Head of caudate nucleus (tissue), 42 donors: ENCODE measurements around the gene TREH.

Experiments
- DNase-seq, 42 donors: peaks; one replicate each; pipeline versions ENCODE4 v3.0.0 to v3.0.0-alpha.2; 2020 to 2021; ENCODE audit warnings: mixed read lengths in 7 of 42
- intact Hi-C: fragments of 100-400 bp; cut with DNase I; formaldehyde crosslinking; loops from one replicate; pipeline ENCODE4 v1.15.0; 2022

The TREH gene

DNA sequence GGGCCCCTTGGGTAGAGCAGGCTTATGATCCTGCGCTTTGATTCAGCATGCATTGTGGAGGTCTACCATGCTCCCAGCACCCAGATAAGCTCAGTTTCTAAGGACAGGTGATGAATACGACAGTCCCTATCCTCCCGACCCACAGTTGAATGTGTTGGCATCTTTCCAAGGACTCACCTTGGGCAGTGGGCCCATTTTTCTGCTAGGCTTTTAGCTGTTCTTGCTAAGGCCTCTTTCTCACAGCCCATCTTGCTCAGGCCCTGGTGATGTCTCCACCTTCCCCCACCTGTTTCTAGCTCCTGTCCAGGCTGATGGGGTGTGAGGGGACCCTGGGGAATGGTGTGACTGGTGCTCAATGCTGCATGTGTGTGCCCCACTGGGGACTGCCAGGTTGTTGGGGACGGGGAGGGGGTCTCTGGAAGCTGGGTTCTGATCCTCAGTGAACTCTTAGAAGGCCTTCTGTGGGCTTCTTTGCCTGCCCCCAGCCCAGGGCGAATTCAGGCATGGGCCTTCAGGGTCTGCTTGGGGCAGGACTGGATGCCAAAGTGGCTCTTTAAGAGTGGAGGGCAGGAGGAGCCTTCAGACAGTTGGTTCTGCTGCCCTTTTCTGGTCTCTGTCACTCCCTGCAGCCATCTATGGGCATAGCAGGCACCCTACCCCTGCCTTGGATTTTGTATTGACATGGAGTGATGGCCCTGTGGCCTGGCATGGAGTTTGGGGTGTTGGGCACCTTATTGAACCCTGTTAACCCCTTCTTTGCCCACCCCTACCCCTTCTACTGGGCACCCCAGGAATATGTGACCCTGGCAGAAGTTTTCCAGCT lies 38.9 kb downstream of the TREH start:
- intact Hi-C loops, result no loop called here
- DNase-seq, result no peak

DNA sequence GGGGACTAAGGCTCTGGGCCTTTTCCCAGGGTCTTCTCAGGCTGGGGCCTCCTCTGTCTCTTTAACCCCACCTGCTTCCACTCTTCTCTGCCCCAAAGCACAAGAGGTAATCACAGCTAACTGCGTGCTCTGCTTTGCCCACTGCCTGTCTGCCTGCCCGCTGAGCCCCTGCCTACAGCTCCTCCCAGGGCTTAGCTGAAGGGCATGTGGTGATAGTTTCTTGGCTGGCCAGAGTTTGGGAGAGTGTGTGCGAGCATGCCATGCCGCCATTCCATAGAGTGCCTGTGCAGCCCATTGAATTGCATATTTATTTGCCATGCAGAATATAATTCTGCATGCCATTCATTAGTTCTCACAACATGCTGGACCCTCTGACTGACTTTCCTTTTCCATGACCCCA lies 39.6 kb downstream of the TREH start:
- DNase-seq, result no peak
- intact Hi-C loops, result no loop called here

DNA sequence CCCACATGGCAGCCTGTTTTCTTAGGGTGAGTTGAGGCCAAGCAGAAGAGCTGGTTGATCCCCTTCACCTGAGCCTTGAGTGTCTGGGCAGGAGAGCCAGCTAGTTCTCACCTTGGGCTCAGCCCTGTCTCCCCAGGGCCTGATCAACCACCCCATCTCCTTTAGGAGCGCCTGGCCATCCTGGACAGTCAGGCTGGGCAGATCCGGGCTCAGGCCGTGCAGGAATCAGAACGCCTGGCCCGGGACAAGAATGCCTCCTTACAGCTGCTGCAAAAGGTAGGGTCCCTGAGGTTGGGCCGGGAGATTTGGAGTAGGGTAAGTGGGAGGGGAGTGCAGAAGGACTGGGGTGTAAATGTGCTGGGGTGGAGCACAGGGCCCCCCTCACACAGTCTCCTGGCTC lies 40.7 kb downstream of the TREH start:
- intact Hi-C loops, result no loop called here
- DNase-seq, result no peak

DNA sequence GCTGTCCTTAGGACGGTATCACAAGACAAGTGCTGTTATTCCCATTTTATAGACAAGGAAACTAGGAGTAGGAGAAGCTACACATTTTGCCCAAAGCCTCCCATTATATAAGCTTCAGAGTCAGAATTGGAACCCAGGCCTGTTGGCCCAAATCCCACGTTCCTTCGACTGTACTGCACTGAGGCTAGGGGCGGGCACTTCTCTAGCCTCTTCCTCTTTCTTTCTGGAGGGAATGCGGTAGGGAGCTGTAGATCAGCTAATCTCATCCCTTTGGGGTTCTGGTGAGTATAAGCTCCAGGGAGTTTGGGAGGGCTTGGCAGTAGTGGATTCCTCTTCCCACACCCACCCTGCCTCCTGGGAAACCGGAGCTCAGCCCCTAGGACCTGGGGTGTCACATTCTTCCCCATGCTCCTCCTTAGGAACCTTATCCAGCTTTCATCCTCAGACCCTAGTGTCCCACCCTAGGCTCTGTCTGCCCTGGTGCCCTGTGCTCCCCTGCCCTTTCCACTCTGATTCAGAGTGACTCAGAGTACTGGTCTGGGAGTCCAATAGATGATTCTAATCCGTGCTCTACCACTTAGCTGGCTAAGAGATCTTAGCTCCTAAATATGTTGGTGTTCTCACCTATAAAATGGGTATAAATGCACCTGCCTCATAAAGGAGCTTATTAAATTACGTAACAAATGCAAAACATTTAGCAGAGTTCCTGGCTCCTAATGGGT lies 42.7 kb downstream of the TREH start:
- intact Hi-C loops, result no loop called here
- DNase-seq, result no peak

DNA sequence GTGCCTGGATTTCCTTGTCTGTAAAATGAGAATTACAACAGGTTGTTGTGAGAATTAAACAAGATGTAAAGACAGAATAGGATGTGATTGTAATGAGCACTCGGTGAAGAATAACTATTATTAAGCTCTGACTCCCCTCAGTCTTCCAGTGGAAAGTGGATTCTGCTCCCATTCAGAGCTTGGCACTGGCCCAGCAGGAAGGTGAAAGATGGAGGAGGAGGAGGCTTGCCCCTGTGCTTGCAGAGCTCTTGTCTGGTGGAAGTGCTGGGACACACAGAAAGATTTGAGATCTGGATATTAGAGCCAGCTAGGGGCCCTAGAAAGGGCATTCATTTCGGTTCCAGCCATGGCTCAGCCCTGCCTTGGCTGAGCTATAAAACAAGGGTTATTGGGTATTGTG lies 43.8 kb downstream of the TREH start:
- intact Hi-C loops, result no loop called here
- peak in 2 of 42 donors; percentile 30 to 49 for DNase-seq

DNA sequence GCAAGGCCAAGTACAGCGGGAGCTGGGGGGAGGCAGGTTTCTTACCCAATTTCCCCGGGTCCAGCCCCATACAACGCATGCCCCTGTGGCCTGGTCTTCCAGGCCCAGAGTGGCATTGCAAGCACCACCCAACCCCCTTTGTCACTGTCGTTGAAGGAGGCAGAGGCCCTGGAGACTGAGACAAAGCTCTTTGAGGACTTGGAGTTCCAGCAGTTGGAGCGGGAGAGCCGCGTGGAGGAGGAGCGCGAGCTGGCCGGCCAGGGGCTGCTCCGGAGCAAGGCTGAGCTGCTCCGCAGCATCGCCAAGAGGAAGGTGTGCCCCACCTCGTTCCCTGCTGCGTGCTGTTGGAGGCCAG lies 44.2 kb downstream of the TREH start:
- DNase-seq, result peak in 18 of 42 donors; percentile 36 to 73 (median 56)
- intact Hi-C loops, result no loop called here

DNA sequence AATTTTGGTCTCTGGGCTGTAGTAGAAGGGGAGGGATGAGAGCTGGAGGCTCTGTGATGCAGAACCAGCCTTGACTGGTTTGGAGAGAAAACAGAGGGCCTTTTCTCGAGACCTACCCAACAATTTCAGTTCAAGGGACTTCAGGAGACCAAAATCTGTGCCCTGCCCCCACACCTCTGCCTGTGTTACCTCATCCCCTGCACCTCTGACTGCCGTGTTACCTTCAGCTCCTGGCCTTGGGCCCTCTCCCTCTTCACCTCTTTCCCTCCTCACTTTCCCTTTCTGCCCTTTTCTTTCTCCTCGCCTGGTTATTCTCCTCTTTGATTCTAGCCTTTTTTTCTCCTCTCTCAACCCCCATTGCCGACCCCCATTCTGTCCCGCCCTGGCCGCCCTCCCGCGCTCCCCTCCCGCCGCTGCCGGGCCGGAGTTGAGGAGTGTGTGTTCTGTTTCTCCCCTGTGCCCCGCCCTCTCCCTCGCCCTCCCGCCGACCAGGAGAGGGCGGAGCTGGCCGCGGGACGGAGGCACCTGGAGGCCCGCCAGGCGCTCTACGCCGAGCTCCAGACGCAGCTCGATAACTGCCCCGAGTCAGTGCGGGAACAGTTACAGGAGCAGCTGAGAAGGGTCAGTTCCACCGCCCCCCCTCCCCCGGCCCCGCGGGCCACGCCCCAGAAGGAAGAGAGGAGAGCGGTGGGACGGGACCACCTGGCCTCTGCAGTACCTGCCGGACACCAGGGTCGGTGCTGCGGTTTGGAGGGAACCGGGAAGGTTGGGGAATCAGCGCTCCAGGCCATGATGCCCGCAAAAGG lies 44.8 kb downstream of the TREH start:
- intact Hi-C loops, result no loop called here
- peak in 32 of 42 donors; percentile 42 to 84 (median 66) for DNase-seq

DNA sequence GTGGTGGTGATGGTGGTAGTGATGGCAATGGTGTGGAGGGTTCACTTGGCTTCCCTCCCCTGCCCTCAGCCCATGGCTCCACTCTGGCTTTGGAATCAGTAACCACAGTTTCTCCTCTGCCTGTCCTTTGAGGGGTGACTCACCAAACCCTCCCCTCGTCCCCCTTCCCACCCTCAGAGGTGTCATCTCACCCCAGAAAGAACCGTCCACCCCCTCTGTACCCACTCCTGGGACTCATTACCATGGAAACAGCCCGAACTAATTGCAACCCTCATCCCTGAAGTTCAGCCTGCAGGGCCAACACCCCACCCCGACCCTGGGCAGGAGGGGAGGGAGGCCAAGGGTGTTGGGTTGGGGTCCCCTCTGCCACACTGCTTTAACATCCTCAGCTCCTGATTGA lies 45.5 kb downstream of the TREH start:
- DNase-seq, result peak in 30 of 42 donors; percentile 52 to 91 (median 68)
- intact Hi-C loops, result no loop called here

DNA sequence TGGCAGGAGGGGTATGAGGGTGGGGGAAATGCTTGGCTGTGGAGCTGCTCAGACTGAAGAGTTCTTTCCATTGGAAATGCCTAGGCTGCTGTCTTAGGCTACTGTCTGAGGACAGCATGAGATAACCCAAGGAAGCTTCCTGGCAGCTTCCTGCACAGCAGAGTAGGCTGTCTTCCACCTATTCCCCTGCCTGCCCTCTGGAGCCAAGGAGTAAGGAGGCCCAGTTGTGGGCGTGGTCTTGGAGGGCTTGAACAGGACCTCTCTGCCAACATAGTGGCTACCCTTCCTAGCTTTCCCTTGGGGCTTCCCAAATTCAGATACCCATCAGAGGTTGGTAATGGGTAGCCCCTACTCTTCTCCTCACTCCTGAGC lies 46.1 kb downstream of the TREH start:
- intact Hi-C loops, result no loop called here
- no peak for DNase-seq

DNA sequence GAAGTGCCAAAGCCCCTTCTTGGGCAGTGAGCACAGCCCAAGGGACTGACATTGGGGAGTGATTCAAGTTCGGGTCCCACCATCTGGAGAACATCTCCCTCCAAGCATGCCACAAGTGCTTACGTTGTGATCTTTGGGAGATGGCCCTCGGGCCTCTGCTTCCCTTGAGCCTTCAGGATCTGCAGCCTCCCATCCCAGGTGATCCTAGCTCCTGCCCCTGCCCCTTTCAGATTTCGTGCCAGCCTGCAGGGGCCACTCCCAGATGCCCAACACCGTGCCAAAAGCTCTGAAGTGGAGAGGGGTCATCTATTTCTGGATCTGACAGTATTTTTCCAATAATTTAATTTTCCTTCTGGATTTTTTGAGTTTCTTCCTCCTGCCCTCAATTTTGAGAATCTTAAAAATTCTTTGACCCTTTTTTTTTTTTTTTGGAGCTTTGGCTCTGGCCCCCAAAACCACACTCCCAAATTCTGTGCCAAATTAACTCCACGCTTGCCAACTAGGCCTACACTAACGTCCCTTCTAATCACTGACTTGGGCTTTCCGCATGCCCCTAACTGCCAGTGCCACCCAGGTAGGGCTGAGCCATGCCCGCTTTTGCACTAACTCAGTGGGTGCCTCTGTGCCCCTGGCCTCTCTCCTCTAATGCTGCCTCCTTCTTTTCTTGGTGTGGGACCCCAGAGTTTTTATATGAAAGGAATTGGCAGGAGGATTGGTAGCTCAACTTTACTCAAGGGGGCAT lies 46.7 kb downstream of the TREH start:
- no peak for DNase-seq
- intact Hi-C loops, result no loop called here

DNA sequence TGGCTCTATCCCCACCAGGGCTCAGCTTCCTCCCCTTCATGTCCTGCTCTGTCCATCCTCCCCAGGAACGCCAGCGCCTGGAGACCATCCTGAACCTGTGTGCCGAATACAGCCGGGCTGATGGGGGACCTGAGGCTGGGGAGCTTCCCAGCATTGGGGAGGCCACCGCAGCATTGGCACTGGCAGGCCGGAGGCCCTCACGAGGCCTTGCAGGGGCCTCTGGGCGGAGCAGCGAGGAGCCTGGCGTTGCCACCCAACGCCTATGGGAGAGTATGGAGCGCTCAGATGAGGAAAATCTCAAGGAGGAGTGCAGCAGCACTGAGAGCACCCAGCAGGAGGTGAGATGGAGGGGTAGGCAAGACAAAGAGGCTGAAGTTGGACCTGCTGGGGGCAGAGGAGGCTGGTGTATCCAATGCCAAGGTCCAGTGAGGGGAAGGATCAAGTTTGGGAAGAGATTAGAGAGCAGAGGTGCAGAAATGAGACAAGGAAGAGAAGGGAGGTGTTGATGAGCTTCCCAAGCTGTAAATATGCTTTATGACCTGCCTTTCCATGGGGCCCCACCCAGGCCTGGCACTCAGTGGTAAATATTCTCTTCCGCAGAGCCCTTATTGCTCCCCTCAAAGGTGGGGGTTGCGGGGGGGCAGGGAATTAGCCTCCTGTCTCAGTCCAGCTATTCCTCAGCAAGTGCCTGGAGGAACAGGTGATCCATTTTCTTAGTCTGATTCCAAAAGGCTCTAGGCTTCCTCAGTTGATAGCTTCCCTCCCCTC lies 48.1 kb downstream of the TREH start:
- no peak for DNase-seq
- intact Hi-C loops, result no loop called here

DNA sequence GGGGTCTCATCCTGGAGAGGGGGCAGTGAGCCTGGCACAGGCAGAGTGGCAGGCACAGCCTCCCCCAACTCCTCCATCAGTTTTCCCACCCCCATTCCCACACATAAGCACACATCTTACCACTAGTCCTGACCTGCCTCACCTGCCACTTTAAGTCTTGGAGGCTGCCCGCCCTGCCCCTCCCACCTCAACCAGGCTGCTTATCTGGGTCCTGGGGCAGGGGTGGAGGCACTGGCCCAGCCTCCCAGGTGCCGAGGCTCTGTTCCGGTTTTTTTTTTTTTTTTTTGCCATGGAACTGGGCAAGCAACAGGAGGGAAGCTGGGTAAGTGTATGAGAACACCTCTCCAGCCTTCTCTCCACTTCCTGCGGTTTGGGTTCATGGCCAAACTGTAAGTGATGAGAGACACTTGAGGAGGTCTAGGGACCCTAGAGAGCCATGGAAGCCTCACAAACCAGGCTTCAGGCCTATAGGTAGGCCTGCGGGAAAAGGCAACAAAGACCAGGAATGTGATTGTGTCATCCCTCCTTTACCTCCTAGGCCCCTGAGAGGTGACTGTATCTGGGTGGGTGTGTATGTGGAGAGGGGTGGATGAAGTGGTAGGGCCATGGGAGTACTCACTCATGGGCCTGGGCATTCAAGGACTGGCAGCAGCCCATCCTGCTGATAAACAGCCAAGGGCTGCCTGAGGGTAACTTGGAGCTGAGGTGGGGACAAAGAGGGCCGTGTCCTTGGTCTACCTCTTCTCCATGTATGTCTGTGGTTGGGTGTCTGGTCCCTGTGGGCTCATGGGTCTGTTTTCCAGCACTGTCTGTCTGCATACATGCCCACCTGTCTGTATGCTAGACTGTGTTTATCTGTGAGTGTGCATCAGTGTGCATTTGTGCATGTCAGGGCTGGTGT lies 49.4 kb downstream of the TREH start:
- no peak for DNase-seq
- intact Hi-C loops, result no loop called here

DNA sequence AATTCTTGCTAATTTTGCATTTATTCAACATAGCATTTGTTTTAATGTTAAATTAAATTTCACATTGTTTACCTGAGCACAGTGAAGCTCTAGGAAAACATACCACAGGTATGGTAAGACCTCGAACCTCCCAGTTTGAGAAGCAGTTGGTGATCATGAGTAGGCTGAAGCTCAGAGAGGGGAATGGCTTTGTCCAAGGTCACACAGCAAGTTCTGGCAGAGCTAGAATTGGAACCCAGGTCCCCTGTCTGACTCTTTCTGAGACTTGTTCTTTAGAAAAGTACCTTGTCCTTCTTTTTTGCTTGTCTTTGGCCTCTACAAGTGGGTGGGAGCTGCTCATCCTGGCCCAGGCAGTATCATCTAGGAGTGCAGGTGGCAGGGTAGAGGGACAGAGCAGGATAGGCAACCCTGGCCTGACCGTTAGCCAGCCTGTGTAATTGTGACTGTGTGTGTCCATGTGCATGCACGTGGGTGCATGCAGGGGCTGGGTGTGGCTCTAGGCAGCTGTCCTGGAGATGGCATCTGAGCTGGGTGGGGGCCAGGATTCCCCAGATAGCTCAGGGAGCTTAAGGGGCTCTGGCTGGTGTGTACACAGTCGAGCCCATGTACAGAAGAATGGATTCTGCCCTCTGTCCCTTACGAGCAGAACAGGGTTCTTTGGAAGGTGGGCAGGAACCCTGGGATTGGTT lies 50.4 kb downstream of the TREH start:
- intact Hi-C loops, result no loop called here

DNA sequence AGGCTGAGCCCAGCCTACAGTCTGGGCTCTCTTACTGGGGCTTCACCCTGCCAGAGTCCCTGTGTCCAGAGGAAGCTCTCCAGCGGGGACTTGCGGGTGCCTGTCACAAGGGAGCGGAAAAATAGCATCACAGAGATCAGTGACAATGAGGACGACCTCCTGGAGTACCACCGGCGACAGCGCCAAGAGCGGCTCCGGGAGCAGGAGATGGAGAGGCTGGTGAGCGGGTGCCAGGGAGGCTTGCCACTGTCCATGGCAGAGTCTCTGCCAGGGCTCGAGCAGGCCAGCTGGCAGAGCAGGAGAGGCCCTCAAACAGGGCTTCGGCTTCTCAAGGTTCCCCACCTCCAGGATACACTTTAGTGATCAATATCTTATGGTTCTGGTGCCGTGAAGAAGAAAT lies 51.0 kb downstream of the TREH start:
- DNase-seq, result peak in 33 of 42 donors; percentile 41 to 90 (median 66)

More for the DNA sequence above, 50.4 kb downstream of the TREH start:
- no peak for DNase-seq

DNA sequence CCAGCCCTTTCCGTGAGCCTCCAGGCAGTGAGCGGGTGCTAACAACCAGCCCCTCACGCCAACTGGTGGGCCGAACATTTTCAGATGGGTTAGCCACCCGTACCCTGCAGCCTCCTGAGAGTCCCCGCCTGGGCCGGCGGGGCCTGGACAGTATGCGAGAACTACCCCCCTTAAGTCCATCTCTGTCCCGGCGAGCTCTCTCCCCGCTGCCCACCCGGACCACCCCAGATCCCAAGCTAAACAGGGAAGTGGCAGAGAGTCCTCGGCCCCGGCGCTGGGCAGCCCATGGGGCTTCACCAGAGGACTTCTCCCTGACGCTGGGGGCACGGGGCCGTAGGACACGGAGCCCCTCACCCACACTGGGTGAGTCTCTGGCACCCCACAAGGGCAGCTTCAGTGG lies 51.4 kb downstream of the TREH start:
- intact Hi-C loops, result no loop called here
- DNase-seq, result no peak

More for the DNA sequence above, 51.0 kb downstream of the TREH start:
- intact Hi-C loops, result no loop called here

DNA sequence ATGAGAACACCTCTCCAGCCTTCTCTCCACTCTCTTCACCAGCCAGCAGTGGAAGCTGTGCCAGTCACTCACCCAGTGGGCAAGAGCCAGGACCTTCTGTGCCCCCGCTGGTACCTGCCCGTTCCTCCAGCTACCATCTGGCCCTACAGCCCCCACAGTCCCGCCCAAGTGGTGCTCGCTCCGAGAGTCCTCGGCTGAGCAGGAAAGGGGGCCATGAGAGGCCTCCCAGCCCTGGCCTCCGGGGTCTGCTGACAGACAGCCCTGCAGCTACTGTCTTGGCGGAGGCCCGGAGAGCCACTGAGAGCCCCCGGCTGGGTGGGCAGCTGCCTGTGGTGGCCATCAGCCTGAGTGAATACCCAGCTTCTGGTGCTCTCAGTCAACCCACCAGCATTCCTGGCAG lies 51.9 kb downstream of the TREH start:
- intact Hi-C loops, result no loop called here
- DNase-seq, result no peak

DNA sequence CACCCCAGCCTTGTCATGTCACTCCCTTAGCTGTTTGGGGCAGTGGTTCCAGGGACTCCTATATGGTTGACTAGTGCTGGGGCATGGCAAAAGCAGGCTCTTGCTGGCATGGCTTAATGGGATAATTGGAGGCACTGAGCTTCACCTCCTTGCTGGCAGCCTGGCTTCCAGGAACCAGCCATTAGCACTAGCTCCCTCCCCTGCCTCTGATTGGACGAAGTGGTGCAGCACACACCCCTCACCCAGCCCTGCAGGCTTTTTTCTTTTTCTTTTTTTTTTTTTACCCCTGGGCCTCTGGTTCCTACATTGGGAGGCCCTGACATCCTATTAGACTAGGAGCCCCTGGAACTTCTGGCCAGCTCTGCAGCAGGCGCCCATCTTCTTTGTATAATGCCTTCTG lies 53.5 kb downstream of the TREH start:
- peak in 4 of 42 donors; percentile 27 to 63 (median 40) for DNase-seq
- intact Hi-C loops, result no loop called here
